ENCODE measurements around the gene PRCD.
"Not testable (repeated sequence)": the region's sequence is repeated elsewhere in the genome, so short reads cannot be mapped to it uniquely, and the experiment has no call there.

The PRCD gene

GRCh38 chr17:76528528-76529223, 11.2 kb upstream of the PRCD start:
- FAIRE-seq, result no peak

GRCh38 chr17:76529224-76530094, 10.4 kb upstream of the PRCD start:
- no peak for FAIRE-seq

DNA sequence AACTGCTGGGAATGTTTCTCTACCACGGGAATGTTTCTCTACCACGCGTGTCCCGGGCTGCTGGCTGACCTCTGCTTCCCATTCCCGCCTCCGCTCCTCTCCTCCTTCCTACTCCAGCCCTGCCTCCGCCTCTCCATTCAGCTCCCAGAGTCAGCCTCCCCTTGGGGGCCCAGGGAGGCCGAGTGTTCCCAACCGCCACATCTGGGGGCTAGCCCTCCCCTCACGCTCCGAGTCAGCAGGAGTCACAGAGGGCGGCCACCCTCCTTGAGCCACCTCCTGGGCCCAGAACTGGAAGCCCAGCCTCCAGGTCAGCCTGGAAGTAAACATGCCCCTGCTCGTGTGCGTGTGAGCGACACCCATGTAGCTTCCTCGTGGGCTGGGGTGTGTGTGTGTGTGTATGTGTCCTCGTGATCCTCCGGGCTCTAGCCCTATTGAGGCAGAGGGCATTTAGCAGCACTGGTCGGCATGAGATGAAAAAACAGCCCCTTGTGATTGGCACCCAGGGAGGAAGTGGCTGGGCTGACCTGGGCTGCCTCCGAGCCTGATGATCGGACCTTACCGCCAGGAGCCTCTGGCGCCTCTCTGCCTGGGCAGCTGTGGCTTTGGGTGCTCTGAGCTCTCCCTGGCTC, 9.6 kb upstream of the PRCD start:
- FAIRE-seq, result no peak

GRCh38 chr17:76530811-76531485, 8.9 kb upstream of the PRCD start:
- FAIRE-seq, result no peak

- no peak for FAIRE-seq
Observed at GRCh38 chr17:76531486-76532038, 8.3 kb upstream of the PRCD start.

DNA sequence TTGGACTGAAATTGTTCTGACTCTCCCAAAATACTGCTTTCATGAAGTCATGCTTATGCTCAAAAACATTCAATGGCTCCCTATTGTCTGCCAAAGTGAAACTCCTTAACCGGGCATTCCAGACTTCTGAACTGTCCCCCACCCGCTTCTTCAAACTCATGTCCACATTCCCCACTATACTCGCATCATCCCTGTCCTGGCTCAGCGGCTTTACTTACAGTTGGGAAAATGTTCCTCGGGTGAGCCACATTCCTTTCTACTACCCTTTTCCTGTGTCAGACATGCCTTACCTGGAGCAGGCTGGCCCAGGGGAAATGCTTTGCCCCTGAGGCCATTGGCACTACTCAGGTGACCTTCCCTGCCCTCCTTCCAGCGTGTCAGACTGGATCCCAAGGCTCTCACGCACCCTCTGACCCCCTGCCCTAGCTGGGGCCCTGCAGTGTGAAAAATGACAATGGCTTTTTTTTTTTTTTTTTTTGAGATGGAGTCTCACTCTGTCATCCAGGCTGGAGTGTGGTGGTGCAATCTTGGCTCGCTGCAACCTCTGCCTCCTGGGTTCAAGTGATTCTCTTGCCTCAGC, 7.7 kb upstream of the PRCD start:
- FAIRE-seq, result no peak

GRCh38 chr17:76533640-76534359, 6.0 kb upstream of the PRCD start:
- FAIRE-seq, result not testable (repeated sequence)

DNA sequence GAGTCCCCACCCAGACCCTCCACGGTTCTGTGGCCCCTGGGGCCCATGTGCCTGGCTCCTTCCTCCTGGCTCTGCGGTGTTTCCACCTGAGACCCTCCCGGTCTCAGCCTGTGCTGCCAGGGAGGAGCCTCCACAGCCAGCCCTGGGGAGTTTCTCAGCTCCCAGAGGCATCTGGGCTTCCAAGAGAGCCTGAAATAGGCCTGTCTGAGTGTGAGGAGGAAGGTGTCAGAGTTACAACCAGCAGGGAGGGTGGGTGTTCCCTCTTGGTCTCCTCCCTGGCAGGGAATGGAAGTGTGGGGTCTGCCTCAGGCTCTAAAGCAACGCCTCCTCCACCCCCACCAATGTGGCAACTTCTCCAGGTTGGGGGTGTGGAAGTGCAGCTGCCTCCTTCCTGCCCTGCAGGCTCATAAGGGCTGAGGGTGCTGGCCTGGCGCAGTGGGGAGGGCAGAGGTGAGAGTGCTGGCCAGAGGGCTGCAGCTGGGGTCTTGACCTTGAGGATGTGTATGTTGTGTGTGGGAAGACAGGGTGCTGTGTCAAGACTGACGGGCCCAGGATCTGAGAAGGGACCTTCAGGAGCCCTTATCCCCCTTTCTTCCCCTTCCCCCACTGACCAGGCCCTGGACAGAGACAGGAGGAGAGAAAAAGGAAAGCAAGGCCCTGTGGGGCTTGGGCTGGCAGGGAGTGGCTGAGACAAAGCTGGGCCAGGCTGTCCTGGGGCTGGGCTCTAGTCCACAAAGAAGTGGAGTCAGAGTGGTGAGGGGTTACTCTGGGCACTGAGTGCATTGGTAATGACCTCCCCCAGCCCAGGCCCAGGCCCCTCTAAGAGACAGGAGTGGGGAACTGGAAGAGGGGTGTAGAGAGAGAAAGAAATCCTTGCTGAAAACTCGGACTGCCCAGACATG, 4.8 kb upstream of the PRCD start:
- FAIRE-seq, result no peak

DNA sequence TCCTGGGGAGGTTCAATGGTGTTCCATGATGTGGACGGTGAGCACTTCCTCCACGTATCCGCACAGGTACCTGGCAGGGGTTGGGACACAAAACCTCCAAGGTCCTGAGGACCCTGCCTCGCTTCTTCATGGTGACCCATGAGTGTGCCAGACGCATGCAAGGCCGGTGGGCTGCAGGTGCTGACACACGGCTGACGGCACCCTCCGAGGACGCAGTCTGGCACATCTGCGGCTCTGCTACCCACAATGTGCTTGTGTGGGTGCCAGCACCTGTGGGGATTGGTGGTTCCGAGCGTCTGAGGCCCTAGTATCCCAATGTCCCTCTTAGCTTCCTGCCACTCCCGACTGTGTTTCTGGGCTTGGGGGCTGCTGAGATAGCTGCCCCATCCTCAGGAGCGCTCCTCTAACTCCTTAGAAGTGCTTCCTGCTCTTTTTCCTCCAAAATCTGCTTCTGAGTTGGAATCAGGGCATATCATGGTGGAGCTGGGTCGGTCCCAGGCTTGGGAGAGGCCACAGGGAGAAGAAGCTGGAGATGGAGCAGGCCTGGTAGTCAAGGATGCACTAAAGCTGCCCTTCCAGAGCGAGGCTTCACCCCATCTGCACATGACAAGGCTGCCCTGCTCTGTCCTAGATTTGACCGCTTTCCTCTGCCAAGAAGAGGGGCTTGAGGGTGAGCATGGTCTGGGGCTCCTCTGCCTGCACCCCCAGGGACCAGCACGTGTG, 3.9 kb upstream of the PRCD start:
- no peak for FAIRE-seq

DNA sequence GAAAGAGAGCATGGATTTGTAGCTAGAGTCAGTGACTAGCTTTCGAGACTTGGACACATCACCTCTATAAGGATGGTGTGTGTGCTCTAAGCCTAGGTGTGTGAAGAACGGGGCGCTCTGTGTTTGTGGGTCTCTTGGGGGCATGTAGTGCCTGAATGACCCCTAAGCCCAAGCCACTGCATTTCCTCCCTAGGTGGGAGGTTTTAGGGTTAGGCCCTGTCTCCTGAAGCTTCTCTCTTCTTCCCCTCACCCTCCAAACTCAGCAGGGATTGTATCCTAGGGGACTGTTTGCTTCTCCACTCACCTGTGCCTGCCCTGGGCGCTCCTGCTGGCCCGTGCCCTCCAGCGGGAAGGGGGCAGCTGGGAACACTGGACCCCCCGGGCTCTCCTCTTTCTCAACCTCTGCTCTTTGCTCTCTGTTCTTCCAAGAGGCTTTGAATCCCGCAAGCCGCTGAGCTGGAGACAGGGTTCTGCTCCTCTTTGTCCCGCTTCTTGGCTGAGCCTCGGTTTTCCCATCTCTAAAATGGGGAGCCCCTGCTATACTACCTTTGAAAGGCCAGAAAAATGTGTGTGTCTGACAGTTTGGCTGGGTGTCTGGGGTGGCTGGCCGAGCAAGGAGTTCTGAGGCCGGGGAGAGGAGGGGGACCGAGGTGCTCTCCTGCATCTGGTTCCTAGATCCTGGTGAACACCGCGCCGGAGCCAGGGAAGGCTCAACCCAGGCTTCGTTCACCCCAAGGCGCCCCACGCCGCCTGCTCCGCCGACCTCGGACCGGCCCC, 3.1 kb upstream of the PRCD start:
- FAIRE-seq, result no peak

DNA sequence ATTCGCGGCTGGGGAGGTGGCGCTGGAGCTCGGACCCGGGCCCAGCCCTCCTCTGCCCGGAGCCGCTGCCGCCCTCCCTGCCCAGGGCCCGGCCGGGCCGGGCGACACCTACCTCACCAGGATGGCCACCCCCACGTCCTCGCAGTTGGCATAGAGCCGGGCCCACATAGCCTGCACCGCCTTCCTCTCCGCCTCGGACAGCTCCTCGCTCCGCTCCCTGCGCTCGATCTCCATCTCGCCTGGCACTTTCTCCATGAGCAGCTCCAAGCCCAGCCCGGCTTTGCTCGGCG, 2.6 kb upstream of the PRCD start:
- no peak for FAIRE-seq

GRCh38 chr17:76537578-76538280, 2.1 kb upstream of the PRCD start, which contains the start of gene CYGB:
Gene CYGB, minus strand, starts transcription at chr17:76537709. Its CDS starts 167 bp downstream, at chr17:76537542.
- no peak for FAIRE-seq

DNA sequence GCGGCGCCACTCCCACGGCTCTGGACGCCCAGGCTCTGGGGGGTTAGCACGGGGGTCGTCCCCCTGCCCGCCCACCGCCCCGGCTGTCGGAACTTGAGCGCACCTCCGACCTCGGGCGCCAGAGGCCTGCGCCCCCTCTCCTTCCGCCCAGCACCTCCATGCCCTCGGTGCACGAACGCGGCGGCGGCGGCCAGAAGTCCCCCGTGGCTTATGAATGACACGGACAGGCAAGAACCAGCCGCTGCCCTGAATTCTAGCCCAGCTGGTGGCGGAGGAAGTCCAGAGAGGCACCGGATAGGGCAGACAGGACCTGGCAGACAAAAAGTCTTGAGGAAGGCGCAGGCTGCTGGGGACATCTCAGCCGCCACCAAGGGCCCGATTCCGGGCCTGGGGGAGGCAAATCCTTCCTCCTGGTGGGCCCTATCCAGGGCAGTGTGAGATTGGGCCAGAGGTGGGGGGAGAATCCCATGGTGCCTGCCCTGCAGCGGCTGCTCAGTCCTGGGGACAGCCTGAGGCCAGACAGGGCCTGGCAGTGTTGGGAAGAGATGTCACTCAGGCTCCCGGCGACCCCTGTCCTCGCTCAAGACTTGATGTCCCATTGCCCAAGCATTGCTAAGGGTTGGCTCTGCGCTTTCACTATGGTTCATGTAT, 1.4 kb upstream of the PRCD start:
- no peak for FAIRE-seq

DNA sequence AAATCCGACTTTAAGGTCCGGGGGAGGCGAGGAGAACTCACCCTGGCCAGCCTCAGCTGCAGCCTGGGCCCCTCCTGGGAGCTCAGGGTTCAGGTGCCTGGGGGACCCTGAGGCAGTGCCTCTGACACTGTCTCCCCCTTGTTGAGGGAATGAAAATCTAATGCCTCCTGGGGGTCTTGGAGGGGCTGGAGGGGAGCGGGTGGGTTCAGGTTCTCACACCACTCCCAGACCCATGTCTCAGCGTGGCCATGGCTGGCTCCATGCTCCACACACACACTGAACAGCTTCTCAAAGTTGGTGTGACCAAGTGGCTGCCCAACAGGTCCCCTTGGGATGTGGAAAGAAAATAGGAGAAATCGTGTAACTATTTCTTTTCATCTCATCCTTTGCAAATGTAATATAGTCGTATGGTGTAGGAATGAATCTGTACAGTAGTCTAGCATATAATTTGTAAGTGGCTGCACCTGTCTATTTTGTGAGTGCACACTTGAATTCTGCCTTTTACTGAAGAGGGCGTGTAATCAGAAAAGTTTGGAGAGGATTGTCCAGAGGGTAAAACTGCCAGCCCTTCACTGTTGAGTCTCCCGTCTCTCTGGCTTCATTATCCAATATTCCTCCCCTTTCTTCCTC, 788 bp upstream of the PRCD start:
- FAIRE-seq, result no peak

GRCh38 chr17:76540381-76541300, 797 bp downstream of the PRCD start:
- FAIRE-seq, result peak; percentile 99

GRCh38 chr17:76541739-76542454, 2.1 kb downstream of the PRCD start:
- FAIRE-seq, result no peak
